HepG2 (cell line): Measurements from ENCODE around the gene MFRP. TPM values are rescaled to one million over a fixed set of nuclear protein-coding genes. Genes with fewer than 3 reads are reported as not detected.

Source experiments
- AHR ChIP-seq: IDR thresholded peaks from 2 replicates; pipeline ENCODE4 v1.6.1; 2018; ENCODE audit warnings: missing genetic modification reagents, missing compliant biosample characterization
- EED ChIP-seq: sonication (generic); formaldehyde crosslinking; IDR thresholded peaks from 2 replicates; pipeline ENCODE4 v1.5.0; 2020; ENCODE audit warnings: mild to moderate bottlenecking, missing genetic modification reagents
- ELF3 ChIP-seq: IDR thresholded peaks from 2 replicates; pipeline ENCODE4 v1.6.1; 2016; ENCODE audit warnings: missing genetic modification reagents, missing compliant biosample characterization
- FOXJ3 ChIP-seq: sonication (generic); formaldehyde crosslinking; IDR thresholded peaks from 2 replicates; pipeline ENCODE4 v1.4.0; 2020; ENCODE audit warnings: missing genetic modification reagents, mild to moderate bottlenecking, borderline replicate concordance
- HNF4G ChIP-seq, 2 experiments: sonication (generic) in 1 of 2; formaldehyde crosslinking in 1 of 2; IDR thresholded peaks; 2 replicates each; pipeline versions ENCODE4 v1.4.0 to v1.6.1; 2011 to 2020; ENCODE audit warnings: borderline replicate concordance in 2 of 2, low read depth in 2 of 2, mild to moderate bottlenecking in 2 of 2, low read length in 1 of 2, missing genetic modification reagents in 1 of 2, moderate library complexity in 1 of 2
- ISL2 ChIP-seq: sonication (generic); formaldehyde crosslinking; IDR thresholded peaks from 2 replicates; pipeline ENCODE4 v1.5.0; 2020; ENCODE audit warnings: missing genetic modification reagents
- MYC ChIP-seq: sonication (generic); formaldehyde crosslinking; IDR thresholded peaks from 2 replicates; pipeline ENCODE4 v1.9.0; 2021; ENCODE audit warnings: missing genetic modification reagents, borderline replicate concordance
- RBFOX2 ChIP-seq: fragments of 200-400 bp; formaldehyde crosslinking; IDR thresholded peaks from 2 replicates; pipeline ENCODE4 v1.6.1; 2017; ENCODE audit warnings: low read depth, mild to moderate bottlenecking, low read length
- RCOR2 ChIP-seq: IDR thresholded peaks from 2 replicates; pipeline ENCODE4 v1.6.1; 2016; ENCODE audit warnings: missing biosample characterization, missing genetic modification reagents
- SP5 ChIP-seq: IDR thresholded peaks from 2 replicates; pipeline ENCODE4 v1.6.1; 2016; ENCODE audit warnings: low read depth, borderline replicate concordance
- XRCC5 ChIP-seq: fragments of 200-400 bp; formaldehyde crosslinking; optimal IDR thresholded peaks from 2 replicates; pipeline ENCODE3; 2017; ENCODE audit warnings: mild to moderate bottlenecking, low read length
- ZNF17 ChIP-seq: sonication (generic); formaldehyde crosslinking; IDR thresholded peaks from 2 replicates; pipeline ENCODE4 v1.5.0; 2020; ENCODE audit warnings: mild to moderate bottlenecking, missing genetic modification reagents
- ZNF264 ChIP-seq: sonication (generic); formaldehyde crosslinking; IDR thresholded peaks from 2 replicates; pipeline ENCODE4 v1.4.0; 2020; ENCODE audit warnings: missing genetic modification reagents
- ZNF431 ChIP-seq: sonication (generic); formaldehyde crosslinking; IDR thresholded peaks from 2 replicates; pipeline ENCODE4 v1.9.0; 2022; ENCODE audit warnings: missing genetic modification reagents, low read depth, mild to moderate bottlenecking, borderline replicate concordance
- ZNF530 ChIP-seq: sonication (generic); formaldehyde crosslinking; IDR thresholded peaks from 2 replicates; pipeline ENCODE4 v1.5.0; 2020; ENCODE audit warnings: low read depth, mild to moderate bottlenecking, missing genetic modification reagents
- ZNF563 ChIP-seq: sonication (generic); formaldehyde crosslinking; IDR thresholded peaks from 2 replicates; pipeline ENCODE4 v1.8.0; 2022; ENCODE audit warnings: mild to moderate bottlenecking, moderate library complexity, missing genetic modification reagents
- ZNF589 ChIP-seq: sonication (generic); formaldehyde crosslinking; conservative IDR thresholded peaks from 2 replicates; pipeline ENCODE4 v1.8.0; 2022; ENCODE audit warnings: mild to moderate bottlenecking, moderate library complexity, missing genetic modification reagents
- ZNF816 ChIP-seq: sonication (generic); formaldehyde crosslinking; IDR thresholded peaks from 2 replicates; pipeline ENCODE4 v1.8.0; 2022; ENCODE audit warnings: missing genetic modification reagents, mild to moderate bottlenecking, borderline replicate concordance
- polyA plus RNA-seq, 8 experiments: library from polyadenylated mRNA; depleted of rRNA in 3 of 8; stranded (reverse) in 7 of 8; unstranded in 1 of 8; fragments of >200 nt; fragmentation: Illumina TruSeq in 4 of 8; extraction: Trizol in 4 of 8; gene quantifications; 2 replicates each; pipeline versions ENCODE4 v1.2.1 to v1.2.3, GENCODE V29; 2011 to 2016; ENCODE audit warnings: low read depth in 4 of 8, missing spikeins in 1 of 8, mixed read lengths in 1 of 8; ENCODE audit not compliant: insufficient read depth in 1 of 8
- total RNA-seq, 5 experiments: library from RNA; depleted of rRNA; stranded (reverse); fragments of >200 nt; fragmentation: Illumina TruSeq; extraction: Trizol; gene quantifications; 2 replicates each; pipeline ENCODE4 v1.2.3, GENCODE V29; 2016; ENCODE audit warnings: low read depth in 1 of 5
- TF ChIP-seq, protein P1 (sequence below), 2 experiments: IDR thresholded peaks; 2 replicates each; pipeline ENCODE4 v1.6.1; 2011 to 2012; ENCODE audit warnings: low read length in 2 of 2, borderline replicate concordance in 1 of 2, low read depth in 1 of 2, mild to moderate bottlenecking in 1 of 2, moderate library complexity in 1 of 2
- TF ChIP-seq, protein P2 (sequence below): IDR thresholded peaks from 2 replicates; pipeline ENCODE4 v1.6.1; 2016; ENCODE audit warnings: low read depth
- TF ChIP-seq, protein P3 (sequence below): IDR thresholded peaks from 2 replicates; pipeline ENCODE4 v1.6.1; 2016; ENCODE audit warnings: missing compliant biosample characterization, missing genetic modification reagents, borderline replicate concordance

The MFRP gene
- total and polyA plus RNA-seq, 2 of the 13 experiments (the other 11 are each of a cell fraction or from before 2014, with no cell fraction given) = not detected

DNA sequence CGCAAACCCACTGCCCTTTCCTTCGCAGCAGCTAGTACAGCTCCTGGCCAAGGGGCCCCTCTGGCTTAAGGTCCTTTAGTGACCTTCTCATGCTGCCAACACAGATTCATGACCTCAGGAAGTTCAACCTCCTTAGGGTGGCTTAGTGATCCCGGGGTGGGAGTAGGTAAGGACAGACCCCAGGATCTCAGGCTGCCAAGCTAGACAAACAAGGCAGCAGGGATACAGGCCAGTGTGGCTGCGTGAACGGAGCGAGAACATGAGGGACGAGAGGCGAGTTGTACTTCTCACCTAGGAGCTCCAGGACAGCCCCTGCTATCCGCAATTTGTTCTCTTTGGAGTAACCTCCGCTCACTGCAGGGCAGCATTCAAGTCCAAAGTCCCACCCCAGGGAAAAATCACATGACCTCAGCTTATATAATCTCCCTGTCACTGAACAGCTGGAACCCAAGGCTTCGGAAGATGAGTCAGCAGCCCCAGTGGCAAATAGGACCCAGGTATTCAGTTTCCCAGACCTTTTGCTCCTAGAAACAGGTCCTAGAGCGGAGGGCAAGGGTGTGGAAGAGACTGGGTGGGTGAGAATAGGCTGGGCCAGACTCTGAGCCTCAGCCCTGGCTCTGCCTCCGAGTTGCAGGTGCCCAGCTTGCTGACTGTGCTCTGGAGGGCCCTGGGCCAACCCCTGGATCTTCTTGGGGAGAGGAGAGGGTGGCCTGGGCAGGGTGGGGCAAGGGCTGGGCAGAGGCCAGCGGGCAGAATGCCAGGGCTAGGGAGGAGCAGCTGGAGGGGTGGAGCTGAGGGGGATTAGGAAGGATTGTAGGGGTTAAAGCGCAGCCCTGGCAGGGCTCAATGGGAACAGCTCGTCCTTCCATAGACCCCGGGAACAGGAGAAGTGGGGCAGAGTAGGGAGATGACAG, 21.9 kb upstream of the MFRP start (continued):
- TF ChIP-seq, protein P1, sequence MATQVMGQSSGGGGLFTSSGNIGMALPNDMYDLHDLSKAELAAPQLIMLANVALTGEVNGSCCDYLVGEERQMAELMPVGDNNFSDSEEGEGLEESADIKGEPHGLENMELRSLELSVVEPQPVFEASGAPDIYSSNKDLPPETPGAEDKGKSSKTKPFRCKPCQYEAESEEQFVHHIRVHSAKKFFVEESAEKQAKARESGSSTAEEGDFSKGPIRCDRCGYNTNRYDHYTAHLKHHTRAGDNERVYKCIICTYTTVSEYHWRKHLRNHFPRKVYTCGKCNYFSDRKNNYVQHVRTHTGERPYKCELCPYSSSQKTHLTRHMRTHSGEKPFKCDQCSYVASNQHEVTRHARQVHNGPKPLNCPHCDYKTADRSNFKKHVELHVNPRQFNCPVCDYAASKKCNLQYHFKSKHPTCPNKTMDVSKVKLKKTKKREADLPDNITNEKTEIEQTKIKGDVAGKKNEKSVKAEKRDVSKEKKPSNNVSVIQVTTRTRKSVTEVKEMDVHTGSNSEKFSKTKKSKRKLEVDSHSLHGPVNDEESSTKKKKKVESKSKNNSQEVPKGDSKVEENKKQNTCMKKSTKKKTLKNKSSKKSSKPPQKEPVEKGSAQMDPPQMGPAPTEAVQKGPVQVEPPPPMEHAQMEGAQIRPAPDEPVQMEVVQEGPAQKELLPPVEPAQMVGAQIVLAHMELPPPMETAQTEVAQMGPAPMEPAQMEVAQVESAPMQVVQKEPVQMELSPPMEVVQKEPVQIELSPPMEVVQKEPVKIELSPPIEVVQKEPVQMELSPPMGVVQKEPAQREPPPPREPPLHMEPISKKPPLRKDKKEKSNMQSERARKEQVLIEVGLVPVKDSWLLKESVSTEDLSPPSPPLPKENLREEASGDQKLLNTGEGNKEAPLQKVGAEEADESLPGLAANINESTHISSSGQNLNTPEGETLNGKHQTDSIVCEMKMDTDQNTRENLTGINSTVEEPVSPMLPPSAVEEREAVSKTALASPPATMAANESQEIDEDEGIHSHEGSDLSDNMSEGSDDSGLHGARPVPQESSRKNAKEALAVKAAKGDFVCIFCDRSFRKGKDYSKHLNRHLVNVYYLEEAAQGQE (IDR thresholded peaks at IDR 0.05; ENCODE audit: borderline replicate concordance in 1 of 2, low read depth in 1 of 2, low read length in 2 of 2) = no peak
- TF ChIP-seq ELF3 (CRISPR knock-in tag) (peak; percentile 79), AHR (CRISPR knock-in tag) (no peak), EED (no peak), HNF4G (IDR thresholded peaks at IDR 0.05; ENCODE audit: borderline replicate concordance, low read depth, low read length) (peak; percentile 96), HNF4G (CRISPR knock-in tag; IDR thresholded peaks at IDR 0.05; ENCODE audit: borderline replicate concordance, low read depth) (peak; percentile 97), RCOR2 (CRISPR knock-in tag) (peak; percentile 76; the same call in 1 of the 2 replicates), ZNF17 (CRISPR knock-in tag) (no peak), FOXJ3 (CRISPR knock-in tag) (peak; percentile 48; the same call in 1 of the 2 replicates), XRCC5 (peak; percentile 65), ZNF264 (CRISPR knock-in tag) (peak; percentile 86), RBFOX2 (peak; percentile 57), ZNF816 (peak; percentile 28; the same call in 1 of the 2 replicates), ISL2 (CRISPR knock-in tag) (peak; percentile 58), ZNF530 (no peak), ZNF563 (CRISPR knock-in tag) (peak; percentile 41; the same call in 1 of the 2 replicates), ZNF589 (CRISPR knock-in tag) (0 out of 2 replicates have a peak, but pooled peaks have one; percentile 68), MYC (CRISPR knock-in tag) (peak; percentile 49; the same call in 1 of the 2 replicates), SP5 (CRISPR knock-in tag) (peak; percentile 55), ZNF431 (0 out of 2 replicates have a peak, but pooled peaks have one; percentile 2)
- TF ChIP-seq, protein P2, sequence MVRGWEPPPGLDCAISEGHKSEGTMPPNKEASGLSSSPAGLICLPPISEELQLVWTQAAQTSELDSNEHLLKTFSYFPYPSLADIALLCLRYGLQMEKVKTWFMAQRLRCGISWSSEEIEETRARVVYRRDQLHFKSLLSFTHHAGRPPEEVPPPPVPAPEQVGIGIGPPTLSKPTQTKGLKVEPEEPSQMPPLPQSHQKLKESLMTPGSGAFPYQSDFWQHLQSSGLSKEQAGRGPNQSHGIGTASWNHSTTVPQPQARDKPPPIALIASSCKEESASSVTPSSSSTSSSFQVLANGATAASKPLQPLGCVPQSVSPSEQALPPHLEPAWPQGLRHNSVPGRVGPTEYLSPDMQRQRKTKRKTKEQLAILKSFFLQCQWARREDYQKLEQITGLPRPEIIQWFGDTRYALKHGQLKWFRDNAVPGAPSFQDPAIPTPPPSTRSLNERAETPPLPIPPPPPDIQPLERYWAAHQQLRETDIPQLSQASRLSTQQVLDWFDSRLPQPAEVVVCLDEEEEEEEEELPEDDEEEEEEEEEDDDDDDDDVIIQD = peak; percentile 51; the same call in 1 of the 2 replicates
- TF ChIP-seq, protein P3, sequence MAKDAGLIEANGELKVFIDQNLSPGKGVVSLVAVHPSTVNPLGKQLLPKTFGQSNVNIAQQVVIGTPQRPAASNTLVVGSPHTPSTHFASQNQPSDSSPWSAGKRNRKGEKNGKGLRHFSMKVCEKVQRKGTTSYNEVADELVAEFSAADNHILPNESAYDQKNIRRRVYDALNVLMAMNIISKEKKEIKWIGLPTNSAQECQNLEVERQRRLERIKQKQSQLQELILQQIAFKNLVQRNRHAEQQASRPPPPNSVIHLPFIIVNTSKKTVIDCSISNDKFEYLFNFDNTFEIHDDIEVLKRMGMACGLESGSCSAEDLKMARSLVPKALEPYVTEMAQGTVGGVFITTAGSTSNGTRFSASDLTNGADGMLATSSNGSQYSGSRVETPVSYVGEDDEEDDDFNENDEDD (CRISPR knock-in tag) = no peak; the same call in 1 of the 2 replicates
